ENCODE measurements around the gene SPAG17.

The SPAG17 gene

GRCh38 chr1:118185084-118185832 is at the start of gene SPAG17:
Gene SPAG17 (minus strand): TSS chr1:118185228. CDS start chr1:118185157, 71 bp downstream.
- DNase-seq (ENCODE audit: low read depth): no peak

GRCh38 chr1:118225471-118225870 is 40.4 kb upstream of the SPAG17 start:
- no peak for DNase-seq (ENCODE audit: low read depth)

- no peak for DNase-seq (ENCODE audit: low read depth)
Observed at GRCh38 chr1:118223426-118223825, 38.4 kb upstream of the SPAG17 start.

GRCh38 chr1:118219438-118219837 is 34.4 kb upstream of the SPAG17 start:
- no peak for DNase-seq (ENCODE audit: low read depth)

GRCh38 chr1:118217141-118217838 is 32.3 kb upstream of the SPAG17 start:
- DNase-seq (ENCODE audit: low read depth): no peak

GRCh38 chr1:118214866-118215265 is 29.8 kb upstream of the SPAG17 start:
- no peak for DNase-seq (ENCODE audit: low read depth)

GRCh38 chr1:118210723-118211110 is 25.7 kb upstream of the SPAG17 start:
- DNase-seq (ENCODE audit: low read depth): no peak

- DNase-seq (ENCODE audit: low read depth): no peak
Observed at GRCh38 chr1:118210051-118210722, 25.2 kb upstream of the SPAG17 start.

GRCh38 chr1:118209648-118210047 is 24.6 kb upstream of the SPAG17 start:
- DNase-seq (ENCODE audit: low read depth): no peak

- no peak for DNase-seq (ENCODE audit: low read depth)
Observed at GRCh38 chr1:118206966-118207365, 21.9 kb upstream of the SPAG17 start.

- DNase-seq (ENCODE audit: low read depth): no peak
Observed at GRCh38 chr1:118204648-118205047, 19.6 kb upstream of the SPAG17 start.

GRCh38 chr1:118204105-118204504 is 19.1 kb upstream of the SPAG17 start:
- DNase-seq (ENCODE audit: low read depth): peak; percentile 39

GRCh38 chr1:118202076-118202608 is 17.1 kb upstream of the SPAG17 start:
- no peak for DNase-seq (ENCODE audit: low read depth)

- DNase-seq (ENCODE audit: low read depth): no peak
Observed at GRCh38 chr1:118201524-118201923, 16.5 kb upstream of the SPAG17 start.

GRCh38 chr1:118200836-118201235 is 15.8 kb upstream of the SPAG17 start:
- DNase-seq (ENCODE audit: low read depth): no peak

GRCh38 chr1:118190561-118190960 is 5.5 kb upstream of the SPAG17 start:
- DNase-seq (ENCODE audit: low read depth): no peak

GRCh38 chr1:118189564-118189963 is 4.5 kb upstream of the SPAG17 start:
- DNase-seq (ENCODE audit: low read depth): no peak

GRCh38 chr1:118188411-118188810 is 3.4 kb upstream of the SPAG17 start:
- no peak for DNase-seq (ENCODE audit: low read depth)

- DNase-seq (ENCODE audit: low read depth): no peak
Observed at GRCh38 chr1:118186026-118186425, 998 bp upstream of the SPAG17 start.

- DNase-seq (ENCODE audit: low read depth): no peak
Observed at GRCh38 chr1:118184739-118185083, 317 bp downstream of the SPAG17 start.

- DNase-seq (ENCODE audit: low read depth): no peak
Observed at GRCh38 chr1:118183586-118183985, 1.4 kb downstream of the SPAG17 start.

GRCh38 chr1:118177998-118178397 is 7.0 kb downstream of the SPAG17 start:
- DNase-seq (ENCODE audit: low read depth): no peak

- no peak for DNase-seq (ENCODE audit: low read depth)
Observed at GRCh38 chr1:118169016-118169415, 16.0 kb downstream of the SPAG17 start.
